ENCODE results near the gene STK26. TPM values are rescaled to one million over a fixed set of nuclear protein-coding genes. Genes with fewer than 3 reads are reported as not detected.

STK26 gene
- total and polyA plus RNA-seq, 4 donors, result 9.1 to 16.4 (median 11.1) TPM

GRCh38 chrX:131979116-131979515, 44.0 kb upstream of the STK26 start:
- H3K9ac ChIP-seq (ENCODE audit: insufficient read depth in 1 of 2, low read length in 2 of 2), result no peak overlapping the region
- H3K4me3 ChIP-seq, result no peak overlapping the region
- no peak for TF ChIP-seq CTCF (IDR thresholded peaks at IDR 0.05; ENCODE audit: control extremely low read depth, extremely low read depth)
- H3K27me3 ChIP-seq (ENCODE audit: control insufficient read depth in 3 of 3, insufficient read depth in 3 of 3, low read length in 2 of 3), result peaks cover 0 to 40% (median 30%) of the 10 kb centered on the region in 3 donors
- ATAC-seq (ENCODE audit: insufficient read depth, low FRiP score) (no peak), DNase-seq (no peak)
- H3K9me3 ChIP-seq (ENCODE audit: control insufficient read depth in 4 of 4, insufficient read depth in 3 of 4, low read length in 3 of 4), result no peaks in the 10 kb centered on the region
- H3K27ac ChIP-seq (ENCODE audit: low read depth in 1 of 2, low read length in 1 of 2), result no peak overlapping the region
- no peaks in the 10 kb centered on the region for H3K4me1 ChIP-seq (ENCODE audit: control insufficient read depth in 5 of 5, insufficient read depth in 5 of 5, low read length in 5 of 5)
- no peaks in the 10 kb centered on the region for H3K36me3 ChIP-seq (ENCODE audit: control insufficient read depth in 4 of 4, insufficient read depth in 4 of 4, low read length in 4 of 4)

- TF ChIP-seq CTCF (IDR thresholded peaks at IDR 0.05; ENCODE audit: control extremely low read depth, extremely low read depth), result no peak
- DNase-seq (no peak), ATAC-seq (ENCODE audit: insufficient read depth, low FRiP score) (no peak)
- no peak overlapping the region for H3K27ac ChIP-seq (ENCODE audit: low read depth in 1 of 2, low read length in 1 of 2)
- WGBS, 2 donors, result 55 to 60% methylated on average over 4 of the region's 4 CpGs
- no peak overlapping the region for H3K9ac ChIP-seq (ENCODE audit: insufficient read depth in 1 of 2, low read length in 2 of 2)
- no peaks in the 10 kb centered on the region for H3K4me1 ChIP-seq (ENCODE audit: control insufficient read depth in 5 of 5, insufficient read depth in 5 of 5, low read length in 5 of 5)
- H3K27me3 ChIP-seq (ENCODE audit: control insufficient read depth in 3 of 3, insufficient read depth in 3 of 3, low read length in 2 of 3), result peaks cover 3 to 39% (median 28%) of the 10 kb centered on the region in 3 donors
- peaks cover 0 to 2% (median 0%) of the 10 kb centered on the region in 4 donors for H3K9me3 ChIP-seq (ENCODE audit: control insufficient read depth in 4 of 4, insufficient read depth in 3 of 4, low read length in 3 of 4)
- H3K4me3 ChIP-seq, result no peak overlapping the region
- no peaks in the 10 kb centered on the region for H3K36me3 ChIP-seq (ENCODE audit: control insufficient read depth in 4 of 4, insufficient read depth in 4 of 4, low read length in 4 of 4)
Measured at GRCh38 chrX:131985526-131986049, 37.5 kb upstream of the STK26 start.

- peaks cover 3 to 30% (median 17%) of the 10 kb centered on the region in 3 donors for H3K27me3 ChIP-seq (ENCODE audit: control insufficient read depth in 3 of 3, insufficient read depth in 3 of 3, low read length in 2 of 3)
- H3K9me3 ChIP-seq (ENCODE audit: control insufficient read depth in 4 of 4, insufficient read depth in 3 of 4, low read length in 3 of 4), result peaks cover 0 to 2% (median 0%) of the 10 kb centered on the region in 4 donors
- DNase-seq (no peak), ATAC-seq (ENCODE audit: insufficient read depth, low FRiP score) (no peak)
- no peaks in the 10 kb centered on the region for H3K36me3 ChIP-seq (ENCODE audit: control insufficient read depth in 4 of 4, insufficient read depth in 4 of 4, low read length in 4 of 4)
- H3K9ac ChIP-seq (ENCODE audit: insufficient read depth in 1 of 2, low read length in 2 of 2), result no peak overlapping the region
- TF ChIP-seq CTCF (IDR thresholded peaks at IDR 0.05; ENCODE audit: control extremely low read depth, extremely low read depth), result no peak
- WGBS, 2 donors, result 7 to 35% methylated on average over 5 of the region's 5 CpGs
- no peak overlapping the region for H3K4me3 ChIP-seq
- no peaks in the 10 kb centered on the region for H3K4me1 ChIP-seq (ENCODE audit: control insufficient read depth in 5 of 5, insufficient read depth in 5 of 5, low read length in 5 of 5)
- H3K27ac ChIP-seq (ENCODE audit: low read depth in 1 of 2, low read length in 1 of 2), result no peak overlapping the region
Measured at GRCh38 chrX:131987252-131987651, 35.9 kb upstream of the STK26 start.

GRCh38 chrX:131988236-131988635, 34.9 kb upstream of the STK26 start:
- Histone ChIP-seq H3K9me3 (ENCODE audit: control insufficient read depth in 4 of 4, insufficient read depth in 3 of 4, low read length in 3 of 4) (peaks cover 0 to 2% (median 0%) of the 10 kb centered on the region in 4 donors), H3K27me3 (ENCODE audit: control insufficient read depth in 3 of 3, insufficient read depth in 3 of 3, low read length in 2 of 3) (peaks cover 3 to 23% (median 15%) of the 10 kb centered on the region in 3 donors), H3K4me3 (no peak overlapping the region), H3K4me1 (ENCODE audit: control insufficient read depth in 5 of 5, insufficient read depth in 5 of 5, low read length in 5 of 5) (no peaks in the 10 kb centered on the region), H3K36me3 (ENCODE audit: control insufficient read depth in 4 of 4, insufficient read depth in 4 of 4, low read length in 4 of 4) (no peaks in the 10 kb centered on the region), H3K9ac (ENCODE audit: insufficient read depth in 1 of 2, low read length in 2 of 2) (no peak overlapping the region), H3K27ac (ENCODE audit: low read depth in 1 of 2, low read length in 1 of 2) (no peak overlapping the region)
- DNase-seq, result no peak
- TF ChIP-seq CTCF (IDR thresholded peaks at IDR 0.05; ENCODE audit: control extremely low read depth, extremely low read depth), result no peak
- no peak for ATAC-seq (ENCODE audit: insufficient read depth, low FRiP score)
